Spleen (tissue), 7 donors: ENCODE measurements around the gene ABTB1.

Source experiments
- CTCF ChIP-seq, 11 experiments: fragments of 200-600 bp in 7 of 11; fragments of 450-650 bp in 4 of 11; sonication (generic) in 4 of 11; IDR thresholded peaks in 8 of 11; conservative IDR thresholded peaks in 3 of 11; 1 replicate in 7 of 11; 2 replicates in 4 of 11; pipeline versions ENCODE4 v1.4.0 to v1.8.0; 2016 to 2021; ENCODE audit warnings: antibody characterized with exemption in 11 of 11, inconsistent platforms in 4 of 11, mild to moderate bottlenecking in 1 of 11
- POLR2A ChIP-seq, 3 donors: fragments of 450-650 bp; IDR thresholded peaks; one replicate each; pipeline ENCODE4 v1.5.1; 2017; ENCODE audit warnings: antibody characterized with exemption in 3 of 3, mild to moderate bottlenecking in 1 of 3
- POLR2AphosphoS5 ChIP-seq, 3 donors: sonication (generic); formaldehyde crosslinking; IDR thresholded peaks; one replicate each; pipeline ENCODE4 v1.5.1; 2017; ENCODE audit warnings: antibody characterized with exemption in 3 of 3
- donor health status: DM: no; HTN: no; CAD: no; lungs with moderate emphysema.
- donor health status: DM: no; HTN: no; CAD: no.
- donor health status: DM: no; HTN: no; CAD: no.

GRCh38 chr3:127669541-127670228 lies 3.1 kb upstream of the ABTB1 start:
- TF ChIP-seq CTCF (IDR thresholded peaks at IDR 0.05 in 8 of 11, conservative IDR thresholded peaks at IDR 0.05 in 3 of 11) (no peak), POLR2A (IDR thresholded peaks at IDR 0.05) (no peak), POLR2AphosphoS5 (IDR thresholded peaks at IDR 0.05) (no peak)
